DMS114 treated with DMSO at 0.1 percent for 48 hours (cell line): ENCODE measurements around the gene SENP1.

Source experiments
- DNase-seq: peaks from one replicate; lab custom pipeline; 2025; ENCODE audit not compliant: unreplicated experiment; lab: John Stamatoyannopoulos, UW

SENP1 gene

GRCh38 chr12:48001505-48002413 is 104.1 kb downstream of the SENP1 start:
- no peak for DNase-seq

- no peak for DNase-seq
Observed at GRCh38 chr12:48000878-48001504, 104.9 kb downstream of the SENP1 start.

DNA sequence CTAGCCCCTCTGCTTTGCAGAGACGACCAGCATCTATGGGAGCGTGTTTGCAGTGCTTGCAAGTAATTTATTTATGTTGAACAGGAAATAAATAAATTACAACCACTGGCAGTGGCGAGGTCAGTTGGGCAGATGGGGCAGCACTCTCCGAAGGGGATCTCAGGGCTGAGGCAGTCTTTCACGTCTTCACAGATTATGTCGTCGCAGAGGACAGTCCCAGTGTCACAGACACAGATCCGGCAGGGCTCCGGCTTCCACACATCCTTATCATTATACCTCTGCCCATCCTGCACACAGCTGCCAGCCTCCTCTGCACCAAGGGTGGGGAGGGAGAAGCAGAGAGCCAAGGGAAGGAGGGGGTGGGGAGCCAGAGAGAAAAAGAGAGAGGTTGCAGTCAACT is 106.1 kb downstream of the SENP1 start:
- DNase-seq, result no peak

DNA sequence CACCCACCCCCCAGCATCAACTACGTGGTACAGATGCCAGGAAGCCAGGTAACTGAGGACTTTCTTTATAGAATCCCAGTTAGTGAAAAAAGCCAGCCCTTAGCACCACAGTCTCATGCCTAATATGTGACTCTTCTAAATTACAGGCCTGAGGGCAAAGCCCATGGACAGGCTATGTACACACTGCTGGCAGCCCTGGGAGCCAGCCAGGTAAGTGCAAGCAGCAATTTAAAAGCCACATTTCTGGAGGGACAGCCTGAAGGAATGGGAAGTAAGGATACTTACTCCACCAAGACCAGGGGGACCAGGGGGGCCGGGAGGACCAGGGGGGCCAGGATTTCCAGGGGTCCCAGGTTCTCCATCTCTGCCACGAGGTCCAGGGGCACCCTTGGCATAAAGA is 108.6 kb downstream of the SENP1 start:
- DNase-seq, result no peak

DNA sequence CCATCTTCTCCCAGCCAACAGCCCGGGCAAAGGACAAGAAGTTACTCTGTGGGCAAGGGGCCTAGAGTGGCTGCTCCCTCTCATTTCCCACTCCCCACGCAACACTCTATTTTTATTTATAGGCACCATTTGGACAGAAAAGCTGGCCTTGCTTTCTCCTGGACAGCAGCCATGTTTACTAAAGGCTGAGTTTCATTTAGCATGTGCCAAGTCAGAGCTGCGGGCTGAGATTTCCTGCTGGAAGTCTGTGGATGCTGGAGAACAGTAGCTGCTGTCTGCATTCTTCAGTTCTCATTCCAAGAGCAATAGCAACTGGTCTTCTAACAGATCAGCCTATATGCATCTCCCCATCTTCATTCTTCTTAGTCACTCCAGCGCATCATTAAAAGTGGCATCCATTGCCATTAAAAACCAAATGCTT is 109.9 kb downstream of the SENP1 start:
- no peak for DNase-seq

DNA sequence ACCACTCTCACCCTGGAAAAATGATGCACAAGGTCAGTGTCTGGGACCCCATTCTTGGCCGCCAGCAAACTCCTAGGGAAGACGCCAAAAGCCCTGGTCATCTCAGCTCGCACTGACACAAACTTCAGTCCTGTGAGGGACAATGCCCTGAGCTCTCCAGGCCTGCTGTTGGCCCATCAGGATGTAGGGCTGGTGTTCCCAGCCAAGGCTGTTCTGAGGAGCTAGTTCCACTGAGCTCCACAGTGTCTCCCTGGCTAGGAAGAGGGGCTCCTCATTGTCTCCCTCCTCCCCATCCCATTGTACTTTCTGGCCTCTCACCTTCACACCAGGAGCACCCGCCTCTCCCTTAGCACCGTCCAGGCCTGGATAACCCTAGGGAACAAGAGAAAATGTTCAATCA is 112.4 kb downstream of the SENP1 start:
- no peak for DNase-seq
